Lower leg skin (tissue), 4 donors: ENCODE measurements around the gene PDE7B. TPM values are rescaled to one million over a fixed set of nuclear protein-coding genes. Genes with fewer than 3 reads are reported as not detected.

Experiments used
- DNase-seq, 2 donors: peaks; one replicate each; pipeline ENCODE4 v3.0.0-alpha.2; 2019; ENCODE audit warnings: low spot score in 2 of 2
- H3K4me3 ChIP-seq: fragments of 200-600 bp; sonication (generic); 2 replicates; pipeline ENCODE4 v1.5.1; 2017; ENCODE audit warnings: mild to moderate bottlenecking, low read depth; ENCODE audit not compliant: poor library complexity, severe bottlenecking
- CTCF ChIP-seq, 3 donors: fragments of 450-650 bp; IDR thresholded peaks; one replicate each; pipeline ENCODE4 v1.5.1; 2016; ENCODE audit warnings: antibody characterized with exemption in 3 of 3, mild to moderate bottlenecking in 3 of 3, moderate library complexity in 2 of 3
- POLR2A ChIP-seq, 2 donors: fragments of 450-650 bp; IDR thresholded peaks; one replicate each; pipeline ENCODE4 v1.6.1; 2016 to 2017; ENCODE audit warnings: antibody characterized with exemption in 2 of 2, mild to moderate bottlenecking in 1 of 2, moderate library complexity in 1 of 2
- WGBS, 2 donors: methylation state at CpG; one replicate each; pipeline ENCODE4 v1.1.5; 2018; 5-methylcytosine and 5-hydroxymethylcytosine counted together
- intact Hi-C: fragments of 100-400 bp; cut with DNase I; formaldehyde crosslinking; loops from one replicate; pipeline ENCODE4 v1.15.0; 2023; ENCODE audit warnings: low total_unique reads
- total RNA-seq, 4 donors: library from RNA; depleted of rRNA; stranded (reverse); fragments of >200 nt; gene quantifications; one replicate each; pipeline ENCODE4 v1.1.0, GENCODE V29; 2016

PDE7B gene
- total RNA-seq, 4 donors from 2014 or later, result 0.30 to 1.5 (median 0.89) TPM

- no peak for DNase-seq
- no peak for TF ChIP-seq POLR2A (IDR thresholded peaks at IDR 0.05)
- no peak for TF ChIP-seq CTCF (IDR thresholded peaks at IDR 0.05)
These were observed 276.4 kb downstream of the PDE7B start for GRCh38 chr6:136127873-136128272.

GRCh38 chr6:136129365-136129764 is 277.9 kb downstream of the PDE7B start:
- H3K4me3 ChIP-seq, result no peak overlapping the region
- intact Hi-C loops, result no loop called here
- WGBS, 2 donors, result 77 to 80% methylated on average over 3 of the region's 3 CpGs
- DNase-seq, result no peak
- TF ChIP-seq CTCF (IDR thresholded peaks at IDR 0.05) (no peak), POLR2A (IDR thresholded peaks at IDR 0.05) (no peak)

More at GRCh38 chr6:136127873-136128272, 276.4 kb downstream of the PDE7B start:
- intact Hi-C loops, result no loop called here
- WGBS, 2 donors, result 46 to 51% methylated on average over 2 of the region's 2 CpGs
- H3K4me3 ChIP-seq, result no peak overlapping the region

GRCh38 chr6:136134268-136134667 is 282.8 kb downstream of the PDE7B start:
- no peak overlapping the region for H3K4me3 ChIP-seq
- WGBS, 2 donors, result 87 to 93% methylated on average over 5 of the region's 5 CpGs
- DNase-seq, result no peak
- intact Hi-C loops, result no loop called here
- TF ChIP-seq POLR2A (IDR thresholded peaks at IDR 0.05) (no peak), CTCF (IDR thresholded peaks at IDR 0.05) (no peak)

- 63 to 81% methylated on average over 3 of the region's 3 CpGs for WGBS, 2 donors
- no peak for DNase-seq
- intact Hi-C loops, result no loop called here
- no peak overlapping the region for H3K4me3 ChIP-seq
- TF ChIP-seq CTCF (IDR thresholded peaks at IDR 0.05) (no peak), POLR2A (IDR thresholded peaks at IDR 0.05) (no peak)
These were observed 283.2 kb downstream of the PDE7B start for GRCh38 chr6:136134751-136135150.

GRCh38 chr6:136136274-136136673 is 284.8 kb downstream of the PDE7B start:
- no peak for TF ChIP-seq POLR2A (IDR thresholded peaks at IDR 0.05)
- no peak for TF ChIP-seq CTCF (IDR thresholded peaks at IDR 0.05)
- intact Hi-C loops, result no loop called here
- DNase-seq, result no peak
- H3K4me3 ChIP-seq, result no peak overlapping the region
- WGBS, 2 donors, result 89 to 90% methylated on average over 2 of the region's 2 CpGs

- no peak for DNase-seq
These were observed 285.6 kb downstream of the PDE7B start for GRCh38 chr6:136137008-136137692.

More at GRCh38 chr6:136137008-136137692, 285.6 kb downstream of the PDE7B start:
- no peak overlapping the region for H3K4me3 ChIP-seq
- WGBS, 2 donors, result 66 to 71% methylated on average over 3 of the region's 3 CpGs
- intact Hi-C loops, result no loop called here
- TF ChIP-seq CTCF (IDR thresholded peaks at IDR 0.05) (no peak), POLR2A (IDR thresholded peaks at IDR 0.05) (no peak)
